GM06990 (cell line): ENCODE results near the gene NBEA.
"Not testable (repeated sequence)": the region's sequence is repeated elsewhere in the genome, so short reads cannot be mapped to it uniquely, and the experiment has no call there.

Source experiments
- DNase-seq: peaks from one replicate; pipeline ENCODE4 v3.0.0-alpha.2; 2011; ENCODE audit not compliant: insufficient read length; ENCODE audit errors: extremely low read depth
- H3K27me3 ChIP-seq: replicated peaks from 2 replicates; pipeline ENCODE4 v1.6.0; 2011; ENCODE audit warnings: low read length; ENCODE audit not compliant: control insufficient read depth, insufficient read depth
- H3K36me3 ChIP-seq: 2 replicates; pipeline ENCODE4 v1.5.1; 2011; ENCODE audit warnings: low read length; ENCODE audit not compliant: control insufficient read depth, insufficient read depth
- H3K4me3 ChIP-seq: replicated peaks from 2 replicates; pipeline ENCODE4 v1.5.1; 2011; ENCODE audit warnings: low read depth, mild to moderate bottlenecking, control low read depth, low read length
- TF ChIP-seq, protein P1 (sequence below): IDR thresholded peaks from 2 replicates; pipeline ENCODE4 v1.5.1; 2011; ENCODE audit warnings: low read length, control low read depth, mild to moderate bottlenecking, inconsistent platforms; ENCODE audit not compliant: insufficient read depth, poor library complexity, severe bottlenecking

The NBEA gene

DNA sequence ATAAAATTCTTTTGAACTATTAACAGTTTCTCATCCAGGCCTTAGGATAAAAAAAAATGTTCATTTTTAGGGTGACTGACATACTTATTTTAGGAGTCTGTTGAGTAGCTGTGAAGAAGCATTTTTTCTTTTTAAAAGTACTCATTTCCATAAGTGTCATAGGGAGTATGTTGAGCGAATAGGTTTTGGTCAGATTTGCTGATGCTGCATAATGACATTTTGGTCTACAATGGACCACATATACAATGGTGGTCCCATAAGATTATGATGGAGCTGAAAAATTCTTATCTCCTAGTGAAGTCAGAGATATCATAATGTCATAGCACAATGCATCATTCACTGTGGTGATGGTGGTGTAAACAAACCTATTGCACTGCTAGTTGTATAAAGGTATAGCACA, 17.4 kb downstream of the NBEA start:
- Histone ChIP-seq H3K4me3 (no peak overlapping the region), H3K27me3 (no peaks in the 10 kb centered on the region), H3K36me3 (no peaks in the 10 kb centered on the region)
- TF ChIP-seq, protein P1, sequence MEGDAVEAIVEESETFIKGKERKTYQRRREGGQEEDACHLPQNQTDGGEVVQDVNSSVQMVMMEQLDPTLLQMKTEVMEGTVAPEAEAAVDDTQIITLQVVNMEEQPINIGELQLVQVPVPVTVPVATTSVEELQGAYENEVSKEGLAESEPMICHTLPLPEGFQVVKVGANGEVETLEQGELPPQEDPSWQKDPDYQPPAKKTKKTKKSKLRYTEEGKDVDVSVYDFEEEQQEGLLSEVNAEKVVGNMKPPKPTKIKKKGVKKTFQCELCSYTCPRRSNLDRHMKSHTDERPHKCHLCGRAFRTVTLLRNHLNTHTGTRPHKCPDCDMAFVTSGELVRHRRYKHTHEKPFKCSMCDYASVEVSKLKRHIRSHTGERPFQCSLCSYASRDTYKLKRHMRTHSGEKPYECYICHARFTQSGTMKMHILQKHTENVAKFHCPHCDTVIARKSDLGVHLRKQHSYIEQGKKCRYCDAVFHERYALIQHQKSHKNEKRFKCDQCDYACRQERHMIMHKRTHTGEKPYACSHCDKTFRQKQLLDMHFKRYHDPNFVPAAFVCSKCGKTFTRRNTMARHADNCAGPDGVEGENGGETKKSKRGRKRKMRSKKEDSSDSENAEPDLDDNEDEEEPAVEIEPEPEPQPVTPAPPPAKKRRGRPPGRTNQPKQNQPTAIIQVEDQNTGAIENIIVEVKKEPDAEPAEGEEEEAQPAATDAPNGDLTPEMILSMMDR = no peak
- DNase-seq = no peak

DNA sequence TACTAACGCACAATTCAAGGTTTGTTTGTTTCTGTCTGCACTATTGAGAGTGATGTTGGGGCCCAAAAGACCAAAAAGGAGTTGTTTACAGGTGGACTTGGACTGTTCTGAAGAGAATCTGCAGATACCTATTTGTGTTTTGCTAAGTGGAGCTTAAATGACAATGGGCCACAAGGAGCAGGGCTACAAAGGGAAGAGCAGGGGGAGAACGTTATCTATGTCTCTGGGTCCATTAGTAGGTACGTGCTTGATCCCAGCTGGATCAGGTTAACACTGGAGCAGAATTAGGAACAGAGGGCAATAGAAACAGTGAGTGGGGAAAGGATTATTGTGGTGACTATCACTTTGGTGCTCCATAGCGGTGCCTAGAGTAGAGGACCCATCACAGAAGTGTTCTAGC, 22.5 kb downstream of the NBEA start:
- Histone ChIP-seq H3K36me3 (no peaks in the 10 kb centered on the region), H3K27me3 (no peaks in the 10 kb centered on the region)
- TF ChIP-seq, protein P1 = no peak

DNA sequence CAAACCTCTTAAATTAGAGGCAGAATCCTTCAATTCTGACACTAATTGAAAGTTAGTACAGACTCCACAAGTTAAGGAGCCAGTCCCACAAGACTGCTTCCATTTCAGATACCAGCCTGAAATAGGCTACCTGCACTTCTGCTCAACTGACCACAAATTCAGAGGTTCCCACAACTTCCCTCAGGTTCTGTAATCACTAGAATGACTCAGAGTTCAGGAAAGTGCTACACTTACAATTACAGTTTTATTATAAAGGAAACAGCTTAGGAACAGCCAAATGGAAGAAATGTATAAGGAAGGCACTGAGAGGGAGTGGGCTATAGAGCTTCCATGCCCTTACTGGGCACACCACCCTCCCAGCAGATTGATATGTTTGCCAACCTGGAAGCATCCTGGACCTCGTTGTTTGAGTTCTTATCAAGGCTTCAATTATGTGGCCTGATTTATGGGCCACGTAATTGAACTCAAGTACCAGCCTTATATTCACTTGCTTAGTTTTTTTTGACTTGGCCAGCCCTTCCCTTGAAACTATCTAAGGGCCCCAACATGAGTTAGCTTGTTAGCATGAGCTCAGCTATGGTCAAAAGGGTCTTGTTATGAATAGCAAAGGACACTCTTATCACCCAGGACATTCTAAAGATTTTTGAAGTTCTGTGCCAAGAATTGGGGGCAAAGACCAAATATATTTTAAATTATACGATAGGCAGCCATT, 25.9 kb downstream of the NBEA start:
- H3K4me3 ChIP-seq = no peak overlapping the region
- TF ChIP-seq, protein P1 = no peak
- H3K36me3 ChIP-seq = no peaks in the 10 kb centered on the region
- DNase-seq = no peak
- H3K27me3 ChIP-seq = no peaks in the 10 kb centered on the region

More for the DNA sequence above, 22.5 kb downstream of the NBEA start:
- H3K4me3 ChIP-seq = no peak overlapping the region
- no peak for DNase-seq

DNA sequence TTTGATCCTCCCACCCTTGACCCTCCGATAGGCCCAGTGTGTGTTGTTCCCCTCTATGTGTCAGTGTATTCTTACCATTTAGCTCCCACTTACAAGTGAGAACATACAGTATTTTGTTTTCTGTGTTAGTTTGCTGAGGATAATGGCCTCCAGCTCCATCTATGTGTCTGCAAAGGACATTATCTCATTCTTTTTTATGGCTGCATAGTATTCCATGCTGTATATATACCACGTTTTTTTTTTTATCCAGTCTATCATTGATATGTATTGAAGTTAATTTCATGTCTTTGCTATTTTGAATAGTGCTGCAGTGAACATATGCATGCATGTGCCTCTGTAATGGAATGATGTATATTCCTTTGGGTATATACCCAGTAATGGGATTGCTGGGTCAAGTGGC, 27.5 kb downstream of the NBEA start:
- not testable (repeated sequence) for H3K4me3 ChIP-seq, DNase-seq, H3K36me3 ChIP-seq

DNA sequence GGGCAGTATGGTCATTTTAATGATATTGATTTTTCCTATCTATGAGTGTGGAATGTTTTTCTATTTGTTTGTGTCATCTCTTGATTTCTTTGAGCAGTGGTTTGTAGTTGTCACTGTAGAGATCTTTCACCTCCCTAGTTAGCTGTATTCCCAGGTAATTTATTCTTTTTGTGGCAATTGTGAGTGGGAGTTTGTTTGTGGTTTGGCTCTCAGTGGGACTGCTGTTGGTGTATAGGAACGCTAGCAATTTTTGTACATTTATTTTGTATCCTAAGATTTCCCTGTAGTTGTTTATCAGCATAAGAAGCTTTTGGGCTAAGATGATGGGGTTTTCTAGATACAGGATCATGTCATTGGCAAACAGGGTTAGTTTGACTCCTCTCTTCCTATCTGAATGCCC, 28.9 kb downstream of the NBEA start:
- TF ChIP-seq, protein P1 = no peak
- H3K4me3 ChIP-seq = no peak overlapping the region
- H3K36me3 ChIP-seq = no peaks in the 10 kb centered on the region
- no peak for DNase-seq
- no peaks in the 10 kb centered on the region for H3K27me3 ChIP-seq

More for the DNA sequence above, 27.5 kb downstream of the NBEA start:
- not testable (repeated sequence) for H3K27me3 ChIP-seq

DNA sequence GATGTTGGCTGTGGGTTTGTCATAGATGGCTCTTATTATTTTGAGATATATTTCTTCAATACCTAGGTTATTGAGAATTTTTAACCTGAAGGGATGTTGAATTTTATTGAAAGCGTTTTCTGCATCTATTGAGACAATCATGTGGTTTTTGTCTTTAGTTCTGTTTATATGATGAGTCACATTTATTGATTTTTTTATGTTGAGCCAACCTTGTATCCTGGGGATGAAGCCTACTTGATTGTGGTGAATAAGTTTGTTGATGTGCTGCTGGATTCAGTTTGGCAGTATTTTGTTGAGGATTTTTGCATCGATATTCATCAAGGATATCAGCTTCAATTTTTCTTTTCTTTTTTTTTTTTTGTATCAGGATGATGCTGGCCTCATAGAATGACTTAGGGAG, 29.4 kb downstream of the NBEA start:
- no peak for DNase-seq

DNA sequence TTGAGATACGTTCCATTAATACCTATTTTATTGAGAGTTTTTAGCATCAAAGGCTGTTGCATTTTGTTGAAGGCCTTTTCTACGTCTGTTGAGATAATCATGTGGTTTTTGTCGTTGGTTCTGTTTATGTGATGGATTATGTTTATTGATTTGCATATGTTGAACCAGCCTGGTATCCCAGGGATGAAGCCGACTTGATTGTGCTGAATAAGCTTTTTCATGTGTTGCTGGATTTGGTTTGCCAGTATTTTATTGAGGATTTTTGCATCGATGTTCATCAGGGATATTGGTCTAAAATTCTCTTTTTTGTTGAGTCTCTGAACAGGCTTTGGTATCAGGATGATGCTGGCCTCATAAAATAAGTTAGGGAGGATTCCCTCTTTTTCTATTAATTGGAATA, 43.1 kb downstream of the NBEA start:
- H3K36me3 ChIP-seq, DNase-seq, H3K4me3 ChIP-seq, H3K27me3 ChIP-seq: not testable (repeated sequence)

More for the DNA sequence above, 29.4 kb downstream of the NBEA start:
- TF ChIP-seq, protein P1 = no peak
- Histone ChIP-seq H3K36me3 (no peaks in the 10 kb centered on the region), H3K4me3 (no peak overlapping the region), H3K27me3 (no peaks in the 10 kb centered on the region)
